Measurements from ENCODE around the gene RPL13.

DNA sequence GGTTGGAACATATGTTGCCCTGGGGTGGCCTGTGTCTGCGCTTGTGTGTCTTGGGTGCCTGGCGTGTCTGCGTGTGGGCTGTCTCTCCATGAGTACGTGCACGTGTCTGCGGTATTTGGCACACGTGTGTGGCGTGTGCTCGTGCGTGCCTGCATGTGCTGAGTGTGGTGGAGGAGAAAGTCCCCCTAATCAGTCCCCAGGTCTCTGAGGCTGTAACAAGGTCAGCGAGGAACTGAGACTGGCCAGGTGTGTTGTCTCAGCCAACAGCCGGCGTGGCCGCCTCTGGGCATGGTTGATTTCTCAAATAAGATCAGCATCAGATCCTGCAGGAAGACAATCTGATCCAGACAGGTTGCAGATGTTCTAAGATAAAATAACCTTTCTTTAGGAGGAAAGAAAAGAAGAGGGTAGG lies 11.6 kb downstream of the RPL13 start:
- TF ChIP-seq, protein P1, sequence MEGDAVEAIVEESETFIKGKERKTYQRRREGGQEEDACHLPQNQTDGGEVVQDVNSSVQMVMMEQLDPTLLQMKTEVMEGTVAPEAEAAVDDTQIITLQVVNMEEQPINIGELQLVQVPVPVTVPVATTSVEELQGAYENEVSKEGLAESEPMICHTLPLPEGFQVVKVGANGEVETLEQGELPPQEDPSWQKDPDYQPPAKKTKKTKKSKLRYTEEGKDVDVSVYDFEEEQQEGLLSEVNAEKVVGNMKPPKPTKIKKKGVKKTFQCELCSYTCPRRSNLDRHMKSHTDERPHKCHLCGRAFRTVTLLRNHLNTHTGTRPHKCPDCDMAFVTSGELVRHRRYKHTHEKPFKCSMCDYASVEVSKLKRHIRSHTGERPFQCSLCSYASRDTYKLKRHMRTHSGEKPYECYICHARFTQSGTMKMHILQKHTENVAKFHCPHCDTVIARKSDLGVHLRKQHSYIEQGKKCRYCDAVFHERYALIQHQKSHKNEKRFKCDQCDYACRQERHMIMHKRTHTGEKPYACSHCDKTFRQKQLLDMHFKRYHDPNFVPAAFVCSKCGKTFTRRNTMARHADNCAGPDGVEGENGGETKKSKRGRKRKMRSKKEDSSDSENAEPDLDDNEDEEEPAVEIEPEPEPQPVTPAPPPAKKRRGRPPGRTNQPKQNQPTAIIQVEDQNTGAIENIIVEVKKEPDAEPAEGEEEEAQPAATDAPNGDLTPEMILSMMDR (IDR thresholded peaks at IDR 0.05; ENCODE audit: borderline replicate concordance, extremely low read depth, low read length, poor library complexity, severe bottlenecking): no peak
- no peak for TF ChIP-seq EZH2 (IDR thresholded peaks at IDR 0.05; ENCODE audit: borderline replicate concordance, low read depth, low read length, severe bottlenecking)
